ENCODE measurements around the gene TCF20. TPM values are rescaled to one million over a fixed set of nuclear protein-coding genes. Genes with fewer than 3 reads are reported as not detected.

The TCF20 gene
- total RNA-seq, 4 donors from 2014 or later, result 20.8 to 34.8 (median 23.3) TPM

DNA sequence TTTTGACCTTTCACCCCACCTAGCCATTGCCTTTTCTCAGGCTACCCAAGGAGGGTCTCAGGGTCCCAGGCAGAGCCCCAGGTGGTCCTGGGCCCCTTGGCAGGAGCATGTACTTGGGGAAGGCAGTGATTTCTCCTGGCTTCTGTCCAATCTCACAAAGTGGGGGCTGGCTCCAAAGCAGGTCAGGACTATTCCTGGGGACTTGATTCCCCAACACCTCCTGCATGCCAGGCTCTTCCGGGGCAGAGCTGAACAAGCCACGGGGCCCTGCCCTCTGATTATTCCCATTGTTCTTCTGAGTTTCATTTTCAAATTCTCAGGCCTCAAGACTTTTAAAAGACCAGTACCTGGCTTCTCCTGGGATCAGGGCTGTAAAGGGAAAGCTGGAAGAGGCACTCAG lies 1.5 kb upstream of the TCF20 start:
- no peak for DNase-seq (ENCODE audit: low spot score)
- TF ChIP-seq, protein P1, sequence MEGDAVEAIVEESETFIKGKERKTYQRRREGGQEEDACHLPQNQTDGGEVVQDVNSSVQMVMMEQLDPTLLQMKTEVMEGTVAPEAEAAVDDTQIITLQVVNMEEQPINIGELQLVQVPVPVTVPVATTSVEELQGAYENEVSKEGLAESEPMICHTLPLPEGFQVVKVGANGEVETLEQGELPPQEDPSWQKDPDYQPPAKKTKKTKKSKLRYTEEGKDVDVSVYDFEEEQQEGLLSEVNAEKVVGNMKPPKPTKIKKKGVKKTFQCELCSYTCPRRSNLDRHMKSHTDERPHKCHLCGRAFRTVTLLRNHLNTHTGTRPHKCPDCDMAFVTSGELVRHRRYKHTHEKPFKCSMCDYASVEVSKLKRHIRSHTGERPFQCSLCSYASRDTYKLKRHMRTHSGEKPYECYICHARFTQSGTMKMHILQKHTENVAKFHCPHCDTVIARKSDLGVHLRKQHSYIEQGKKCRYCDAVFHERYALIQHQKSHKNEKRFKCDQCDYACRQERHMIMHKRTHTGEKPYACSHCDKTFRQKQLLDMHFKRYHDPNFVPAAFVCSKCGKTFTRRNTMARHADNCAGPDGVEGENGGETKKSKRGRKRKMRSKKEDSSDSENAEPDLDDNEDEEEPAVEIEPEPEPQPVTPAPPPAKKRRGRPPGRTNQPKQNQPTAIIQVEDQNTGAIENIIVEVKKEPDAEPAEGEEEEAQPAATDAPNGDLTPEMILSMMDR (IDR thresholded peaks at IDR 0.05), result no peak
- no peak for ATAC-seq (ENCODE audit: low FRiP score)

DNA sequence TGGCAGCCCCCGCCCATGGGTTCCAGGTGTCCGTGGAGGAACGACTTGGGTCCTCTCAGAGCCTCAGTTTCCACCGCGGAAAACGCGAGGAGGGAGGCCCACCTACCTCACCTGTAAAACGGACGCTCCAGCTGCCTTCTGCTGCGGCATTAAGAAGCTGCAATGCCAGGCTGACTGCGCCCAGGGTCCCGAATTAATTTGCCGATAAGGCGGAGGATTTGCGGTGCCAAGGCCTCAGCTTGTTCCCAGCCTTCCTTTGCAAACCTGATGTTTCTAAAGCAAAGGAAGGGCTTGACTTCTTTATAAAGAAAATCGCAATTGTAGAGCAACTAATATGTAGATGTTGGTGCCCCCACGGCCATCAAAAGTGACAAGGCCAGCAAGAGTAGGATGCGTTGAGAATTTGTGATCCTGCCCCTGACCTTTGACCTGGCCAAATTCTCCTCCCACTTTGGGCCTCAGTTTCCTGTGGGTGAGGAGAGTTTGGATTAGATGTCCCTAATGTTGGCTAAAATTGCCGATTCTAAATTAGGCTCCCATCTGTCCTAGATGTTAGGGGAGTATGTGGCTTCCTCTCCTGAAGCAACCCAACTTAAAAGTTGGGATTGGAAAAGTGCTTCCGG lies 849 bp upstream of the TCF20 start:
- TF ChIP-seq, protein P1 (IDR thresholded peaks at IDR 0.05), result no peak
- no peak for ATAC-seq (ENCODE audit: low FRiP score)
- DNase-seq (ENCODE audit: low spot score), result no peak

DNA sequence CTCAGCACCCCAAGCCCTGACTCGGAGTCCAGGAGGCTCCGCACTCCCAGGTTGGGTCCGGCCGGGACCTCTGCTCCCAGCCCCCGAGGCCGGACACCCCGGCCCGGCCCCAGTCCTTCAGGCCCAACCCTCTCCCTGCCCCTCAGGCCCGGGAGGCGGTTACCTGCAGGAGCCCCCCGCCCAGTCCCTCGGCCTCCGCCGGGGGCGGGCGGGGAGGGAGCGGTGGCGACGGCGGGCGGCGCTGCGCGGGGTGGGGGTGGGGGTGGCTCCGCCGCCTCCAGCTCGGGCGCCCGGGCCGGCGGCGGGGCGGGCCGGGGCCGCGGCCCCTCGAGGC lies 310 bp downstream of the TCF20 start:
- ATAC-seq (ENCODE audit: low FRiP score) (peak; percentile 71), DNase-seq (ENCODE audit: low spot score) (no peak)
- TF ChIP-seq, protein P1 (IDR thresholded peaks at IDR 0.05), result no peak

DNA sequence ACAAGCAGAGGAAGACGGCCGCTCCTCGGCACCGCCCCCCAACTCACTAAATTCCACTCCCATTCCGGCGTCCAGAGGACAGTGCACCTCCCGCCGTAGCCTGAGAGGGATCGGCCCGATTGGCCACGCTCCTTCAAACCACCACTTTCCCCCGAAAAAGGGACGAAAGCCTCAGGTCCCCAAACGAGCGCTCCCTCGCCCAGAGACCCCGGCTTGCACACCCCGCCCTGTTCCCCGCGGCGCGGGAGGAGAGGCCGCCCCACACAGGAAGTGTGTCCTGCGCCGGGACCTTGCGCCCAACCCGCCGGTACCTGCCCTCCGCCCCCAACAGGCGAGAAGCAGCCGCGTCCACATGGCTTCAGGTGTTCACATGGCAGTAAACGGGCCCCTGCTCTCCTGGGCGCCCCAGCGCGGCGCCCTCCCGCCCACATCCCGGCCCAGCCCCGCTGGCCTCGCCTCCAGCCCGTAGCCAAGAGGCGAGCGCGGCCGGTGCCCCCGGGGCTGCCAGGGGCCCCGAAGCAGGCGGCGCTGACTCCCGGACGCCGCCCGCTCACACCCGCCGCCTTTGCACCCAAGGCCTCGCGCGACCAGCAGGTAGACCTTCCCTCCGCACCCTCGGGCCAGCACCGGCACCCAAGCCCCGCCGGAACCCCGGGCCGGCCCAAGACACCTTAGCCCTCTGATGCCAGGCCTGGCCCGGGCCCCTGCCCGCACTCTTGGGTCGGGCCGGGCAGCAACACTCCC lies 849 bp downstream of the TCF20 start:
- ATAC-seq (ENCODE audit: low FRiP score) (peak; percentile 60), DNase-seq (ENCODE audit: low spot score) (no peak)
- TF ChIP-seq, protein P1 (IDR thresholded peaks at IDR 0.05), result no peak

DNA sequence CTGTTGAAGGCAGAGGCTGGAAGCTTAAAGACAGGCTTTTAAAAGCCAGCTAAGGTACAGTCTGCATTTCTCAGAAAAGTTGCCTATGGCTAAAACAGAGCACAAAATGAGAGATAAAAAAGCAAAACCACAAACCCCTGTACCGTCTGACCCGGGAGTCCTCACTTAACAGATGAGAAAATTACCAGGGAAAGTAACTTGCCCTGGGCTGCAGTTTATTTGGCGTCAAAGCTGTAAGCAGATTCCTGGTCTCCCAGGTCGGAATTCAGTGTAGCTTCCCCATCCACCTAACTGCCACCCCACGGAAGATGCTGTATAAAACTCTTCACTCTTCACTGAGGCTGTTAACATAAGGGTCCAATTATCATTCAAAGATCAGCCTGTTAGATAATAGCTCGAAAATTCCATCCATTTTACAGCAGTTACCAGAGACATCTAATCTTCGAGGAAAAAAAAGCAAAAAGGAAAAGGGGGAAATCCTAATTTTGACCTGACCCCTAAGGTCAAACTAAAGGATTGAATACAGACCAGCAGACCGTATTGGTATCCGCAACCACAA lies 1.5 kb downstream of the TCF20 start:
- ATAC-seq (ENCODE audit: low FRiP score) (no peak), DNase-seq (ENCODE audit: low spot score) (no peak)
- TF ChIP-seq, protein P1 (IDR thresholded peaks at IDR 0.05), result no peak

DNA sequence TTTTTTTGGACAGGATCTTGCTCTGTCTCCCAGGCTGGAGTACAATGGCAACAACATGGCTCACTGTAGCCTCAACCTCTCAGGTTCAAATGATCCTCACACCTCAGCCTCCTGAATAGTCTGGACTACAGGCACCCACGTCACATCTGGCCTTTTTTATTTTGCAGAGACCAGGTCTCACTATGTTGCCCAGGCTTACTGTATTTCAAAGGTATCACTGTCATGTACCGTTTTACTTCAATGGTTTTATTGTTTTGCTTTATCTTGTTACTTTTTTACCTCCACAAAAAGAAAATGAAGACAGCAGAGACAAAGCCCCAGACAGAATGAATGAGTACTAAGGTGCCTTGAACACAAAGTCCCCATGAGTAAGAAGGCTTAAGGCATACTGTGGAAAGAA lies 5.1 kb downstream of the TCF20 start:
- DNase-seq (ENCODE audit: low spot score) (no peak), ATAC-seq (ENCODE audit: low FRiP score) (no peak)
- TF ChIP-seq, protein P1 (IDR thresholded peaks at IDR 0.05), result no peak

DNA sequence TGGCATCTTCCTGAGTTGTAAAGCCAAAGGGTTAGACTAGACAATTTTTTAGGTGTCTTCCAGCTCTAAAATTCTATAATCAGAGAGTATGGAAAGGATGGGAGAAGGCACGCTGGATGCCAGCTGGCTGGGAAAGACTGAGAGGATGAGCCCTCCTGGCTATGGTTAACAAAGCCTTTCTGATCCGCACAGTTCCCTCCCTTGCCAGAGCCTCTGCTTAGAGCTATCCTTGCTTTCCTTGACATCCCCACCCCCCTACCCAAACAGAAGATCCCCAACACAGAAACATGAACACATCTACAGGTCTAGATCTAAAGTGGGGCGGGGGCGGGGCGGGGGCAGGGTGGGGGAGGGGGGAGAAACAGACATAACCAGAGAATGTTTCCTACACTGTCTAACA lies 6.5 kb downstream of the TCF20 start:
- TF ChIP-seq, protein P1 (IDR thresholded peaks at IDR 0.05), result no peak
- ATAC-seq (ENCODE audit: low FRiP score) (no peak), DNase-seq (ENCODE audit: low spot score) (no peak)

Measured in omental fat pad (tissue), 4 donors.